Panc1 (cell line): Measurements from ENCODE around the gene SLC38A1.

ENCODE experiments used
- CTCF ChIP-seq: fragments of 450-650 bp; IDR thresholded peaks from 2 replicates; pipeline ENCODE4 v1.5.1; 2017; ENCODE audit warnings: mild to moderate bottlenecking
- POLR2AphosphoS5 ChIP-seq: IDR thresholded peaks from 2 replicates; pipeline ENCODE4 v1.6.1; 2012; ENCODE audit warnings: mild to moderate bottlenecking, low read depth, low read length, moderate library complexity
- SIN3A ChIP-seq: IDR thresholded peaks from 2 replicates; pipeline ENCODE4 v1.6.1; 2012; ENCODE audit warnings: low read depth, mild to moderate bottlenecking, low read length, moderate library complexity, borderline replicate concordance; ENCODE audit not compliant: insufficient read depth
- TCF7L2 ChIP-seq: IDR thresholded peaks from 2 replicates; pipeline ENCODE4 v1.6.1; 2011; ENCODE audit warnings: mild to moderate bottlenecking, low read depth, low read length, inconsistent platforms
- TF ChIP-seq, protein P1 (sequence below), 2 experiments: IDR thresholded peaks; 2 replicates each; pipeline ENCODE4 v1.6.1; 2011 to 2012; ENCODE audit warnings: low read depth in 2 of 2, control low read depth in 1 of 2, low read length in 1 of 2, mild to moderate bottlenecking in 1 of 2, moderate library complexity in 1 of 2; ENCODE audit not compliant: insufficient read depth in 1 of 2

DNA sequence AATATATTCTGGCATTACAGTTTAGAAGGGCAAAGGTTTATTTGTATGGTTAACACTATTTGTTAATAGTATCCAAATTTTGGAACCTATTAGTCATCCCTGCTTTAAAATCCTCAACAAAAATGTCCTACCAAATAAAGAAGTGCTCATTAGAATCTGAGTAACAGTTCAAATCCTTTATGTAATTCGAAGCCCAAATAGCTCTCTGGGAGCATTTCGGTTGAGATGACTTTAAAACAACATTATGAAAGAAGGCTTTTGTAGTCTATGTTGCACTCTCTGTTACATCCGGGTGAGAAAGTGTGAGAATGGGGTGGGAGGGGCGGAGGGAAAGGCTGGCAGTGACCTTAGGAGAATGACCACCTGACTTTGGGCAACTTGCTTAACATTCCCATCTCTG lies 59.7 kb downstream of the SLC38A1 start:
- TF ChIP-seq CTCF: no peak
- TF ChIP-seq TCF7L2: no peak
- no peak for TF ChIP-seq POLR2AphosphoS5
- TF ChIP-seq SIN3A: no peak
- TF ChIP-seq, protein P1, sequence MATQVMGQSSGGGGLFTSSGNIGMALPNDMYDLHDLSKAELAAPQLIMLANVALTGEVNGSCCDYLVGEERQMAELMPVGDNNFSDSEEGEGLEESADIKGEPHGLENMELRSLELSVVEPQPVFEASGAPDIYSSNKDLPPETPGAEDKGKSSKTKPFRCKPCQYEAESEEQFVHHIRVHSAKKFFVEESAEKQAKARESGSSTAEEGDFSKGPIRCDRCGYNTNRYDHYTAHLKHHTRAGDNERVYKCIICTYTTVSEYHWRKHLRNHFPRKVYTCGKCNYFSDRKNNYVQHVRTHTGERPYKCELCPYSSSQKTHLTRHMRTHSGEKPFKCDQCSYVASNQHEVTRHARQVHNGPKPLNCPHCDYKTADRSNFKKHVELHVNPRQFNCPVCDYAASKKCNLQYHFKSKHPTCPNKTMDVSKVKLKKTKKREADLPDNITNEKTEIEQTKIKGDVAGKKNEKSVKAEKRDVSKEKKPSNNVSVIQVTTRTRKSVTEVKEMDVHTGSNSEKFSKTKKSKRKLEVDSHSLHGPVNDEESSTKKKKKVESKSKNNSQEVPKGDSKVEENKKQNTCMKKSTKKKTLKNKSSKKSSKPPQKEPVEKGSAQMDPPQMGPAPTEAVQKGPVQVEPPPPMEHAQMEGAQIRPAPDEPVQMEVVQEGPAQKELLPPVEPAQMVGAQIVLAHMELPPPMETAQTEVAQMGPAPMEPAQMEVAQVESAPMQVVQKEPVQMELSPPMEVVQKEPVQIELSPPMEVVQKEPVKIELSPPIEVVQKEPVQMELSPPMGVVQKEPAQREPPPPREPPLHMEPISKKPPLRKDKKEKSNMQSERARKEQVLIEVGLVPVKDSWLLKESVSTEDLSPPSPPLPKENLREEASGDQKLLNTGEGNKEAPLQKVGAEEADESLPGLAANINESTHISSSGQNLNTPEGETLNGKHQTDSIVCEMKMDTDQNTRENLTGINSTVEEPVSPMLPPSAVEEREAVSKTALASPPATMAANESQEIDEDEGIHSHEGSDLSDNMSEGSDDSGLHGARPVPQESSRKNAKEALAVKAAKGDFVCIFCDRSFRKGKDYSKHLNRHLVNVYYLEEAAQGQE (IDR thresholded peaks at IDR 0.05; ENCODE audit: insufficient read depth in 1 of 2, low read depth in 2 of 2, low read length in 1 of 2): no peak
